T1000 (cell line): ENCODE measurements around the gene TULP4.
"Not testable (repeated sequence)": the region's sequence is repeated elsewhere in the genome, so short reads cannot be mapped to it uniquely, and the experiment has no call there.

Experiments used
- DNase-seq: peaks from one replicate; lab custom pipeline; 2025; ENCODE audit warnings: mixed read lengths; lab: John Stamatoyannopoulos, UW

The TULP4 gene

GRCh38 chr6:158470023-158470422 lies 157.8 kb downstream of the TULP4 start:
- not testable (repeated sequence) for DNase-seq

- DNase-seq = no peak
Measured at GRCh38 chr6:158471339-158471738, 159.1 kb downstream of the TULP4 start.

- DNase-seq = no peak
Measured at GRCh38 chr6:158472447-158472846, 160.2 kb downstream of the TULP4 start.

- no peak for DNase-seq
Measured at GRCh38 chr6:158474961-158475343, 162.7 kb downstream of the TULP4 start.

GRCh38 chr6:158475344-158476302 lies 163.4 kb downstream of the TULP4 start:
- DNase-seq = no peak

GRCh38 chr6:158476389-158476788 lies 164.1 kb downstream of the TULP4 start:
- DNase-seq = no peak

- DNase-seq = not testable (repeated sequence)
Measured at GRCh38 chr6:158477722-158478121, 165.5 kb downstream of the TULP4 start.

GRCh38 chr6:158480989-158481388 lies 168.7 kb downstream of the TULP4 start:
- no peak for DNase-seq

- DNase-seq = peak; percentile 72
Measured at GRCh38 chr6:158481690-158482473, 169.6 kb downstream of the TULP4 start.

GRCh38 chr6:158485431-158485830 lies 173.2 kb downstream of the TULP4 start:
- DNase-seq = no peak

GRCh38 chr6:158487495-158487894 lies 175.2 kb downstream of the TULP4 start:
- no peak for DNase-seq

- peak; percentile 40 for DNase-seq
Measured at GRCh38 chr6:158488065-158488464, 175.8 kb downstream of the TULP4 start.

- no peak for DNase-seq
Measured at GRCh38 chr6:158489441-158489840, 177.2 kb downstream of the TULP4 start.

- no peak for DNase-seq
Measured at GRCh38 chr6:158492881-158493280, 180.6 kb downstream of the TULP4 start.

- DNase-seq = no peak
Measured at GRCh38 chr6:158496700-158497099, 184.4 kb downstream of the TULP4 start.

- no peak for DNase-seq
Measured at GRCh38 chr6:158497620-158498019, 185.4 kb downstream of the TULP4 start.

GRCh38 chr6:158498362-158498761 lies 186.1 kb downstream of the TULP4 start:
- DNase-seq = no peak

GRCh38 chr6:158499601-158500000 lies 187.3 kb downstream of the TULP4 start:
- no peak for DNase-seq

GRCh38 chr6:158500016-158500735 lies 187.9 kb downstream of the TULP4 start:
- no peak for DNase-seq

GRCh38 chr6:158501360-158502262 lies 189.3 kb downstream of the TULP4 start:
- no peak for DNase-seq
